ENCODE data around the gene KCNAB1. TPM values are rescaled to one million over a fixed set of nuclear protein-coding genes. Genes with fewer than 3 reads are reported as not detected.
A peak's percentile ranks its signal among the peaks of the same experiment; 100 is the strongest.

Gene KCNAB1
- total and polyA plus RNA-seq, 2 of the 8 experiments (the other 6 are each of a cell fraction or from before 2014, with no cell fraction given): 0.51 to 2.3 TPM

- Histone ChIP-seq H3K4ac (replicated peaks; ENCODE audit: insufficient read length, low read depth, low read length) (no peak overlapping the region), H2BK5ac (ENCODE audit: low read depth, low read length) (no peak overlapping the region), H3K4me2 (ENCODE audit: insufficient read depth in 1 of 2, low read depth in 2 of 2, low read length in 2 of 2) (no peak overlapping the region), H2AK5ac (ENCODE audit: low read depth, low read length) (no peak overlapping the region), H3K4me3 (ENCODE audit: extremely low read depth in 1 of 4, insufficient read depth in 2 of 4, low read depth in 3 of 4, low read length in 4 of 4) (no peak overlapping the region), H3K14ac (ENCODE audit: insufficient read length) (no peak overlapping the region), H4K20me1 (replicated peaks in 1 of 2; ENCODE audit: control insufficient read depth in 1 of 2, insufficient read depth in 2 of 2, low read length in 2 of 2) (no peaks in the 10 kb centered on the region), H3K23ac (ENCODE audit: insufficient read length) (no peak overlapping the region), H3K9ac (replicated peaks in 1 of 4; ENCODE audit: extremely low read depth in 1 of 4, low read depth in 3 of 4, low read length in 3 of 4) (no peak overlapping the region), H2AFZ (ENCODE audit: low read length) (0 out of 2 replicates have a peak overlapping the region, but pooled peaks have one; percentile 60), H3K4me1 (replicated peaks in 1 of 4; ENCODE audit: control insufficient read depth in 3 of 4, insufficient read depth in 4 of 4, low read length in 3 of 4) (no peaks in the 10 kb centered on the region), H3K56ac (replicated peaks; ENCODE audit: insufficient read length, low read depth, low read length) (no peak overlapping the region), H3K18ac (ENCODE audit: extremely low read depth, low read length) (no peak overlapping the region), H3K79me2 (ENCODE audit: control insufficient read depth in 1 of 2, insufficient read depth in 2 of 2, low read length in 2 of 2) (no peaks in the 10 kb centered on the region), H3K27ac (ENCODE audit: low read depth, low read length) (no peak overlapping the region), H3K79me1 (ENCODE audit: low read depth, low read length) (no peaks in the 10 kb centered on the region), H2BK120ac (replicated peaks; ENCODE audit: low read depth, low read length) (no peak overlapping the region), H4K5ac (ENCODE audit: insufficient read length, low read depth, low read length) (no peak overlapping the region), H4K91ac (replicated peaks; ENCODE audit: insufficient read length, low read length) (no peak overlapping the region), H4K8ac (ENCODE audit: extremely low read depth, insufficient read depth, low read length) (no peak overlapping the region), H2BK20ac (ENCODE audit: low read length) (no peak overlapping the region), H3K36me3 (ENCODE audit: control insufficient read depth in 2 of 4, insufficient read depth in 4 of 4, low read length in 3 of 4) (no peaks in the 10 kb centered on the region), H2BK12ac (ENCODE audit: low read depth, low read length) (no peak overlapping the region), H3K9me3 (ENCODE audit: insufficient read depth in 2 of 2, low read depth in 1 of 2, low read length in 1 of 2) (peaks cover 1 to 2% of the 10 kb centered on the region in 2 experiments; a peak in 3 of 4 replicates), H3K27me3 (replicated peaks in 1 of 4; ENCODE audit: control insufficient read depth in 3 of 4, extremely low read depth in 1 of 4, insufficient read depth in 3 of 4, low read length in 3 of 4) (no peaks in the 10 kb centered on the region), H2BK15ac (ENCODE audit: low read length) (no peak overlapping the region), H3K23me2 (ENCODE audit: low read depth, low read length) (peaks cover 2% of the 10 kb centered on the region; the same call in 1 of the 2 replicates)
- ChIA-PET POLR2A (ENCODE audit: partially characterized antibody) (no interaction called here), CTCF (ENCODE audit: partially characterized antibody) (interaction anchor here (0.6 to 10.5 kb wide), 59 partner anchors 8 to 987 kb away, joined by 3 to 138 read pairs (median 4); partner anchors contain the start of gene SSR3)
- 36% methylated on average over 8 of the region's 8 CpGs; no CpG with 5 or more reads in 1 of the 2 experiments for WGBS, 2 experiments (ENCODE audit: extremely low coverage in 1 of 2, insufficient coverage in 1 of 2, insufficient read length in 1 of 2, insufficient replicate concordance in 2 of 2, low coverage in 1 of 2, low lambda C conversion rate in 2 of 2, missing lambda C conversion rate in 1 of 2)
- peak in 1 of 2 experiments; percentile 55 for DNase-seq (ENCODE audit: low read depth in 1 of 2, low spot score in 2 of 2)
- peak; percentile 73 for FAIRE-seq
- TF ChIP-seq RFX5 (IDR thresholded peaks at IDR 0.05; ENCODE audit: borderline replicate concordance, low read depth, low read length): no peak
- TF ChIP-seq HDAC2 (IDR thresholded peaks at IDR 0.05; ENCODE audit: borderline replicate concordance in 1 of 2, low read depth in 2 of 2, low read length in 2 of 2): no peak
- TF ChIP-seq JUN (IDR thresholded peaks at IDR 0.05; ENCODE audit: low read depth, low read length): no peak
- TF ChIP-seq BCL11A (IDR thresholded peaks at IDR 0.05; ENCODE audit: low read depth in 2 of 2, low read length in 2 of 2): no peak
- TF ChIP-seq RAD21 (IDR thresholded peaks at IDR 0.05 in 1 of 2, conservative IDR thresholded peaks at IDR 0.05 in 1 of 2; ENCODE audit: low read depth in 2 of 2, low read length in 2 of 2): peak; percentile 91 to 94
- TF ChIP-seq ZNF274 (IDR thresholded peaks at IDR 0.05; ENCODE audit: borderline replicate concordance, extremely low read depth, low read length): no peak
- no peak for TF ChIP-seq CEBPB (IDR thresholded peaks at IDR 0.05; ENCODE audit: low read depth, low read length)
- TF ChIP-seq TBP (IDR thresholded peaks at IDR 0.05; ENCODE audit: low read depth, low read length): no peak
- TF ChIP-seq ATF3 (IDR thresholded peaks at IDR 0.05; ENCODE audit: insufficient read depth, low read depth, low read length): no peak
Measured at GRCh38 chr3:156150434-156151066, 30.2 kb downstream of the KCNAB1 start.

All from H1 (cell line).